HG03521 (cell line): Measurements from ENCODE around the gene NES.

ENCODE experiments used
- ATAC-seq: cut with Tn5 transposase; IDR thresholded peaks from one replicate; pipeline ENCODE4 v1.9.1; 2021; ENCODE audit warnings: mild to moderate bottlenecking, moderate library complexity; ENCODE audit not compliant: unreplicated experiment

Gene NES

DNA sequence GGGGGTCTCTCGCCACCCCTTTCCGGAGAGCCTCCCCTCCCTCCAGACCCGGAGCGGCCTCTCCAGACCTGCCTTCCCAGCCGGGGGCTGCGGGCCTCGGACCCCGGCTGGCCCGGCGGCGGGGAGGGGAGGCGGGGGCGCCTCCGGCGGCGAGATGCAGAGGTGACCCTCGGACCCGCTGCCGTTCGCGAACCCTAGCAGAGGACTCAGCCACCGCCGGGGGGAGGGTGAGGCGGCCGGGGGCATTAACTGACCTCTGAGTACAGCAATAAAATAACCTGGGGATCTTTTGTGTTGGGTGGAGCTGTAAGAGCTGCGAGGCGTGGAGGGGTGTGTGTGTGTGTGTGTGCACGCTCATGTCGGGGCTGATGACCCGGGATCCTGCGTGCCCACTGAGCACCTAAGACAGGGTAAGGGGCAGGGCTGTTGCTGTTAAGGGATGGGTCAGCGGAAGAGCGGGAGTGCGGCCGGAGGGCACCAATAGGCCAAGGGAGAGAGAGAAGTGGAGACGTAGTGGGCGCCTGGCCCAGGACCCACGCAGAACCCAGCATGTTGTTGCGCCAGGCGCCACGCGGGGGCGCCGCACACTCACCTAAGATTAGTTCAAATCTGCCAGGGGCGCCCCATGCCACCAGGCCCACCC lies 51.6 kb downstream of the NES start:
- ATAC-seq: no peak

DNA sequence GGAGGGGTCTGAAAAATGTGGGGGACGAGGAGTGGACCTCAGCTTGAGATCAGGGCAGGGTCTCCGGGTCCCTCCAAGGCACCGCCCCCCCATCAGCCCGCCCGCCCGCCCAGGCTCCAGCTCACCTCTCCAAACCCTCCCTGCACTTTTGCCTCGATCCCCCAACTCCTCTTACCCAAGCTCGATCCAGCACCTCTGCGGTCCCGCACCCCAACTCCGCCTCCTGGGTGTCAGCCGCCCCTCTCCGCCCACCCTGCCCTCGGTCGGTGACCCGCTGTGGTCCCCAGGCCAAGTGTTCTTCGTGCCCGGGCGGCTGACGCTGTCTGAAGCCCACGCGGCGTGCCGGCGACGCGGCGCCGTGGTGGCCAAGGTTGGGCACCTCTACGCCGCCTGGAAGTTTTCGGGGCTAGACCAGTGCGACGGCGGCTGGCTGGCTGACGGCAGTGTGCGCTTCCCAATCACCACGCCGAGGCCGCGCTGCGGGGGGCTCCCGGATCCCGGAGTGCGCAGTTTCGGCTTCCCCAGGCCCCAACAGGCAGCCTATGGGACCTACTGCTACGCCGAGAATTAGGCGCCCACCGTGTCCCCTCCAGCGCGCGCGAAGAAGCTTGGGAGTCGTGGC lies 52.3 kb downstream of the NES start:
- no peak for ATAC-seq

DNA sequence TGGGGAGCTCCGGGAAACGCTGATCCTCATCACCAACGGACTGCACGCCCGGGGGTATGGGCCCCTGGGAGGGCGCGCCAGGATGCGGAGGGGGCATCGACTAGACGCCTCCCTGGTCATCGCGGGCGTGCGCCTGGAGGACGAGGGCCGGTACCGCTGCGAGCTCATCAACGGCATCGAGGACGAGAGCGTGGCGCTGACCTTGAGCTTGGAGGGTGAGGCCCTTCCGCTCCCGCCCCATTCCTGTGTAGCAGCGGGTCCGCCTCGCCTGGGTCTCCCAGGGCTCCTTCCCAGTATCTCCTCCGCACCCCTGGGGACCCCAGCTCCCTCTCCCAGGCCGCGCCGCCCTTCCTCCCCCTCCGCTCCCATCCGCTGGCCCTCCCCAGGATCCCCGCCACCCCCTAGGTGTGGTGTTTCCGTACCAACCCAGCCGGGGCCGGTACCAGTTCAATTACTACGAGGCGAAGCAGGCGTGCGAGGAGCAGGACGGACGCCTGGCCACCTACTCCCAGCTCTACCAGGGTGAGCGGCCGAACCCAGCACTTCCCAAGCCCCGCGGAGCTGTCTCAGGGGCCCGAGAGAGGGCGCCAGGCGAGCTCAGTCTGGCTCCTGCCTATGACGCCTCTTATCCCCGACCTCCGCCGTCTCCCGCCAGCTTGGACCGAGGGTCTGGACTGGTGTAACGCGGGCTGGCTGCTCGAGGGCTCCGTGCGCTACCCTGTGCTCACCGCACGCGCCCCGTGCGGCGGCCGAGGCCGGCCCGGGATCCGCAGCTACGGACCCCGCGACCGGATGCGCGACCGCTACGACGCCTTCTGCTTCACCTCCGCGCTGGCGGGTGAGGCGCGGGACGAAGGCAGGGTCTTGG lies 53.0 kb downstream of the NES start:
- no peak for ATAC-seq

DNA sequence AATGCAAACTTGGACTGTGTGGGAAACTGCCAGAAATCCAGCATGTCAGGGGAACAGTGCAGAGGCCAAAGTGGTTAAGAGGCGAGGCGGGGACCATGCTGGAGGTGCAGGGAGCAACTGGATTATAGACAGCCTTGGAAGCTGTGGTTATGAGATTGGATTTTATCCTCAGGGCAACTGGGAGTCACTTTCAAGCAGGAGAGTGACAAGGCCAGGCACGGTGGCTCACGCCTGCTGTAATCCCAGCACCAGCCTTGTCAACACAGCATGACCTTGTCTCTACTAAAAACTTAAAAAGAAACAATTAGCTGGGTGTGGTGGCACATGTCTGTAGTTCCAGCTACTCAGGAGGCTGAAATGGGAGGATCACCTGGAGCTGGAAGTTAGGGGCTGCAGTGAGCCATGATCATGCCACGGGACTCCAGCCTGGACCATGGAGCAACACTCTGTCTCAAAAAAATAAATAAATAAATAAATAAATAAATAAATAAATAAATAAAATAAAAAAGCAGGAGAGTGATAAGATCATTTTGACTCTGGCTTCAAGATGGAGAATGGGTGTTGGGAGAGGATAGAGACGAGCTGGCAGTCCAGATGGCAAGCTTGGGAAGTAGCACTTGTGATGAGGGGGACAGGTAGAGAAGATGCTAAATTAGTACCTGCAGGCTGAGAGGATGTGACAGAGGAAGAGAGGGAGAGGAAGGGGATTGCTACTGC lies 54.5 kb downstream of the NES start:
- no peak for ATAC-seq

DNA sequence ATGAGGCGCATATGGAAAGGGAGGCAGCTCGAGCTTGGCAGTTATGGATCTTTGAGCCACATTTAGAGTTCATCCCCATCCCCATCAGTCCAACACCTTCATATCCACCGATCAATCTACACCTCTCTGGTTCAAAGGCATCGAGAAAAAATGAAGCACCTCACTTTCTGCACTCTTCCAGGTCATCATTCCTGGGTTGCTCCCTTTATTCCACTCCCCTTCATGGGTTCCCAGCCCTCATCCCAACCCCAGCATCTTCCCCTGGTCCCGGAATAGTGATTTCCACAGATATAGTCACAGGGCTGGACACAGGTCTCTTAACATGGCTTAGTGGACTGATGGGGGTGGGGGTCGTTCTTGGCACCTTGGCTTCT lies 57.6 kb downstream of the NES start:
- no peak for ATAC-seq

DNA sequence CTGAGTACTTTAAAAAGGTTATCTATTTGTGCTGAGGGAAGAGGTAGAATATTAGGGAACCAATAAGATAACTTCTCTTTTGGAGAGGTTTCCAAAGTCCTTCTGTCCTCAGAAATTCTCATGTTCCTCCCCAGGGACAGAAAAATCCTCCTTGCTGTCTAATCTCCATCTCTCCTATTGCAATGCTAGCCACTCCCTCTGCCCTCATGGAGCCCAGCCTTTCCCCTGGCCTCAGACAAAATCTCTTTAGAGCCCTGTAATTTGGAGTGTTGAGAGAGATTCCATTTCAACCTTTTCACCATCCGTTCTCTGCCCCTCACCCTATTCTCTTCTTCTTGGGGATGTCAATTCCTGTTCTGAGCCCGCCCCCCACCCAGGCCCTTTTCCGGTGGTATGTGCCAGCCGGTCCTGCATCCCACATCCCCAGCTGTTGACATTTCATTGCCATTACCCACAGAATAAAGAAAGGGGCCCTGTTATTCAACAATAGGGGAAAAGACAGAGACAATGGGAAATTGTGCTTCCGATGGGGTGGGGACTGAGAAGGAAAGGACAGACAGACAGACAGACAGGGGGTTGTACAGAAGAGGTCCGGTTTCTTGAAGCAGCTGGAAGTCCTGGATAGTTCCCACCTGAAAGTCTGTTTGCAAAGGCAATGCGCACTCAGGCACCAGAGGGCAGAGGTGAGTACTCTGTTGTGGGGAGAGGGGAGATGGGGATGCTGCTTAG lies 58.2 kb downstream of the NES start, which contains the start of gene HAPLN2:
TSS of gene HAPLN2 (plus strand) at position 563 of the 729 bp plus-strand sequence. CDS start 4,076 bp downstream, outside the sequence.
- no peak for ATAC-seq
